CD4-positive, alpha-beta T cell (primary cell): ENCODE results near the gene WDR5. TPM values are rescaled to one million over a fixed set of nuclear protein-coding genes. Genes with fewer than 3 reads are reported as not detected.

Experiments
- ATAC-seq: fragments of 200-7000 bp; cut with Tn5 transposase; one replicate; pipeline ENCODE4 v1.10.0; 2022; ENCODE audit warnings: mild to moderate bottlenecking; ENCODE audit not compliant: poor library complexity
- CTCF ChIA-PET: fragments of 350-600 bp; sonication (Branson Sonifier 250); formaldehyde crosslinking; loops from one replicate; lab custom pipeline; 2021; ENCODE audit warnings: antibody characterized with exemption, inconsistent platforms; lab: Charles Lee
- POLR2A ChIA-PET: fragments of 350-600 bp; sonication (Branson Sonifier 250); formaldehyde crosslinking; loops from one replicate; lab custom pipeline; 2021; ENCODE audit warnings: antibody characterized with exemption, inconsistent platforms; lab: Charles Lee
- DNase-seq, 14 experiments: peaks; one replicate each; pipeline ENCODE4 v3.0.0-alpha.2; 2013 to 2020; ENCODE audit warnings: mixed read lengths in 2 of 14
- H3K27ac ChIP-seq, 2 donors: one replicate each; pipeline versions ENCODE4 v1.5.1 to v1.7.0; 2013; ENCODE audit warnings: low read length in 2 of 2, low read depth in 1 of 2, mild to moderate bottlenecking in 1 of 2
- H3K27me3 ChIP-seq, 2 experiments: 1 replicate in 1 of 2; 2 replicates in 1 of 2; pipeline versions ENCODE4 v1.6.1 to v1.7.0; 2013; ENCODE audit warnings: low read length in 2 of 2, control low read depth in 1 of 2, mild to moderate bottlenecking in 1 of 2, moderate library complexity in 1 of 2; ENCODE audit not compliant: insufficient read depth in 2 of 2, control insufficient read depth in 1 of 2
- H3K36me3 ChIP-seq: one replicate; pipeline ENCODE4 v1.6.1; 2013; ENCODE audit warnings: low read length, control low read depth; ENCODE audit not compliant: insufficient read depth
- H3K4me1 ChIP-seq: one replicate; pipeline ENCODE4 v1.6.1; 2013; ENCODE audit warnings: low read length, control low read depth; ENCODE audit not compliant: insufficient read depth
- H3K4me3 ChIP-seq: one replicate; pipeline ENCODE4 v1.5.1; 2013; ENCODE audit warnings: mild to moderate bottlenecking, low read length, moderate library complexity
- H3K9me3 ChIP-seq, 2 experiments: 1 replicate in 1 of 2; 2 replicates in 1 of 2; pipeline versions ENCODE4 v1.6.1 to v1.7.0; 2013; ENCODE audit warnings: low read length in 2 of 2, mild to moderate bottlenecking in 2 of 2, control low read depth in 1 of 2, moderate library complexity in 1 of 2; ENCODE audit not compliant: control insufficient read depth in 1 of 2, insufficient read depth in 1 of 2
- H3K27ac Mint-ChIP-seq: one replicate; pipeline ENCODE4 v1.8.0; 2020; ENCODE audit warnings: mixed read lengths
- H3K27me3 Mint-ChIP-seq: one replicate; pipeline ENCODE4 v1.8.0; 2021; ENCODE audit warnings: mixed read lengths
- H3K36me3 Mint-ChIP-seq: one replicate; pipeline ENCODE4 v1.8.0; 2021; ENCODE audit warnings: low read depth, mixed read lengths
- H3K4me1 Mint-ChIP-seq: one replicate; pipeline ENCODE4 v1.8.0; 2021; ENCODE audit warnings: low read depth, mixed read lengths
- H3K4me3 Mint-ChIP-seq: one replicate; pipeline ENCODE4 v1.8.0; 2020; ENCODE audit warnings: mild to moderate bottlenecking, mixed read lengths
- H3K9me3 Mint-ChIP-seq: one replicate; pipeline ENCODE4 v1.8.0; 2020; ENCODE audit warnings: mixed read lengths
- CTCF ChIP-seq: fragments of 200-600 bp; IDR thresholded peaks from one replicate; pipeline ENCODE4 v1.8.0; 2022; ENCODE audit warnings: antibody characterized with exemption, mild to moderate bottlenecking
- intact Hi-C, 2 experiments: fragments of 100-400 bp; cut with DNase I in 1 of 2; cut with micrococcal nuclease in 1 of 2; formaldehyde crosslinking; loops; one replicate each; pipeline versions ENCODE4 v1.15.1 to v1.9.0; 2023 to 2025; cut with DNase I, micrococcal nuclease
- total RNA-seq, 174 experiments: library from RNA in 2 of 174; stranded (reverse) in 2 of 174; gene quantifications; one replicate each; pipeline ENCODE4 v1.2.3 and lab custom pipeline; 2021 to 2026

The WDR5 gene
- total RNA-seq, 2 experiments from 2014 or later = 14.9 to 16.9 TPM

GRCh38 chr9:134126373-134126772 is 9.5 kb upstream of the WDR5 start:
- no peaks in the 10 kb centered on the region for H3K27me3 Mint-ChIP-seq

GRCh38 chr9:134127065-134127580 is 8.8 kb upstream of the WDR5 start:
- Histone ChIP-seq H3K4me3 (no peak overlapping the region), H3K27ac (no peak overlapping the region), H3K27me3 (no peaks in the 10 kb centered on the region), H3K9me3 (no peaks in the 10 kb centered on the region), H3K4me1 (no peaks in the 10 kb centered on the region), H3K36me3 (no peaks in the 10 kb centered on the region)
- ATAC-seq (no peak), DNase-seq (no peak)
- Mint-ChIP-seq H3K36me3 (no peaks in the 10 kb centered on the region), H3K27me3 (no peaks in the 10 kb centered on the region), H3K4me1 (no peaks in the 10 kb centered on the region), H3K9me3 (no peaks in the 10 kb centered on the region), H3K4me3 (no peak overlapping the region), H3K27ac (no peak overlapping the region)
- ChIA-PET POLR2A (no interaction called here), CTCF (no interaction called here)
- TF ChIP-seq CTCF = no peak
- intact Hi-C loops = no loop called here

More at GRCh38 chr9:134126373-134126772, 9.5 kb upstream of the WDR5 start:
- Mint-ChIP-seq H3K4me3 (no peak overlapping the region), H3K36me3 (no peaks in the 10 kb centered on the region), H3K4me1 (no peaks in the 10 kb centered on the region), H3K27ac (no peak overlapping the region), H3K9me3 (no peaks in the 10 kb centered on the region)
- DNase-seq (no peak), ATAC-seq (no peak)
- no peak for TF ChIP-seq CTCF
- no peaks in the 10 kb centered on the region for H3K36me3 ChIP-seq
- H3K27me3 ChIP-seq = no peaks in the 10 kb centered on the region
- no peaks in the 10 kb centered on the region for H3K4me1 ChIP-seq
- ChIA-PET CTCF (no interaction called here), POLR2A (no interaction called here)
- H3K9me3 ChIP-seq = no peaks in the 10 kb centered on the region
- no peak overlapping the region for H3K4me3 ChIP-seq
- no peak overlapping the region for H3K27ac ChIP-seq
- intact Hi-C loops = no loop called here

- Histone ChIP-seq H3K27me3 (no peaks in the 10 kb centered on the region), H3K4me3 (no peak overlapping the region), H3K36me3 (no peaks in the 10 kb centered on the region), H3K9me3 (no peaks in the 10 kb centered on the region), H3K4me1 (no peaks in the 10 kb centered on the region), H3K27ac (no peak overlapping the region)
- no peaks in the 10 kb centered on the region for H3K27me3 Mint-ChIP-seq
- ATAC-seq (no peak), DNase-seq (no peak)
- H3K36me3 Mint-ChIP-seq = no peaks in the 10 kb centered on the region
- H3K4me3 Mint-ChIP-seq = no peak overlapping the region
- intact Hi-C loops = no loop called here
- no peak overlapping the region for H3K27ac Mint-ChIP-seq
- TF ChIP-seq CTCF = no peak
- H3K4me1 Mint-ChIP-seq = no peaks in the 10 kb centered on the region
- H3K9me3 Mint-ChIP-seq = no peaks in the 10 kb centered on the region
- POLR2A ChIA-PET = no interaction called here
- CTCF ChIA-PET = no interaction called here
Measured at GRCh38 chr9:134127616-134128015, 8.3 kb upstream of the WDR5 start.
